ENCODE measurements around the gene NCKAP5.
"Not testable (repeated sequence)": the region's sequence is repeated elsewhere in the genome, so short reads cannot be mapped to it uniquely, and the experiment has no call there.

NCKAP5 gene

DNA sequence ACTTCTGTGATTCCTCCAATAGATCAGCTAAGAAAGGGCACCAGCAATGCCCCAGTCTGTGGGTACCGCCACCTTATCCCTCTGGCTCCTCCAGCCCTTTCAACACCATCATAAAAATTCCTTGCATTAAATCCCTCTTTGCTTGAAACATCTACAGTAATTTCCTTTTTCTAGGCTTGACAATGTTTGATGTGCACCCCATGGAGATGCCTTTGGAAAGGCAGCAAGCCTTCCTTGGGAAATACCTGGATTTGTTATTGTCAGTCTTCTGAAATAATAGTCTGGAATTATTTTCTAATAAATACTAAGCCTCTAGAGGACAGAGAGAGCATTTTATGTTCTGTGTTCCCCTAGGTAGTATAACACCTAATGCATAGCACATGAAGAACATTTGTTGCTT is 46.1 kb downstream of the NCKAP5 start:
- H3K27me3 ChIP-seq (replicated peaks): no peaks in the 10 kb centered on the region
- no peak overlapping the region for H3K27ac ChIP-seq
- no peak overlapping the region for H3K4me3 ChIP-seq (ENCODE audit: low read depth, low read length)
- TF ChIP-seq, protein P1, sequence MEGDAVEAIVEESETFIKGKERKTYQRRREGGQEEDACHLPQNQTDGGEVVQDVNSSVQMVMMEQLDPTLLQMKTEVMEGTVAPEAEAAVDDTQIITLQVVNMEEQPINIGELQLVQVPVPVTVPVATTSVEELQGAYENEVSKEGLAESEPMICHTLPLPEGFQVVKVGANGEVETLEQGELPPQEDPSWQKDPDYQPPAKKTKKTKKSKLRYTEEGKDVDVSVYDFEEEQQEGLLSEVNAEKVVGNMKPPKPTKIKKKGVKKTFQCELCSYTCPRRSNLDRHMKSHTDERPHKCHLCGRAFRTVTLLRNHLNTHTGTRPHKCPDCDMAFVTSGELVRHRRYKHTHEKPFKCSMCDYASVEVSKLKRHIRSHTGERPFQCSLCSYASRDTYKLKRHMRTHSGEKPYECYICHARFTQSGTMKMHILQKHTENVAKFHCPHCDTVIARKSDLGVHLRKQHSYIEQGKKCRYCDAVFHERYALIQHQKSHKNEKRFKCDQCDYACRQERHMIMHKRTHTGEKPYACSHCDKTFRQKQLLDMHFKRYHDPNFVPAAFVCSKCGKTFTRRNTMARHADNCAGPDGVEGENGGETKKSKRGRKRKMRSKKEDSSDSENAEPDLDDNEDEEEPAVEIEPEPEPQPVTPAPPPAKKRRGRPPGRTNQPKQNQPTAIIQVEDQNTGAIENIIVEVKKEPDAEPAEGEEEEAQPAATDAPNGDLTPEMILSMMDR (IDR thresholded peaks at IDR 0.05; ENCODE audit: low read depth, low read length, missing control alignments): no peak
- in situ Hi-C loops (cut with HindIII; ENCODE audit: low pct_ligation_motif_present, low sequenced_read_pairs): no loop called here
- H3K36me3 ChIP-seq (replicated peaks): no peaks in the 10 kb centered on the region
- no peak for DNase-seq

DNA sequence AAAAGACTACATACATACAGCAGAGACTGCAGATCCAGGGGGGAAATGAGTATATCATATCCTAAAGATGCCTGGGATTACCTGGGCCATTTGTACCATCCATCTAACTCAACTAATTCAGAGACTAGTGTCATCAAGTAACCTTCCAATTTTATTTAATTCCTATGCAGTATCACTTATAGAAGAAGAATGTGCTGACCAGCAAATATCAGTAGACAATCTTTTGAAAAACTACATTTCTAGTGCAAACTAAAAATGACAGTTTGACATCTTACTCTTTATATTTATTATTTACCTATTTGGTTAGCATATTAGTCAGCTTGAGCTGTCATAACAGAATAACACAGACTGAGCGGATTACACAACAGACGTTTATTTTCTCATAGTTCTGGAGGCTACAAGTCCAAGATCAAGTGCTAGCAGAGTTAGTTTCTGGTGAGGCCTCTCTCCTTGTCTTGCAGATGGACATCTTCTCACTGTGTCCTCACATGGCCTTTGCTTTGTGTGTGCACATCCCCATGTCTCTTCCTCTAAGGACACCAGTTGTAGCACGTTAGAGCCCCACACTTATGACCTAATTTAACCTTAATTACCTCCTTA is 47.0 kb downstream of the NCKAP5 start:
- Histone ChIP-seq H3K4me3 (ENCODE audit: low read depth, low read length) (no peak overlapping the region), H3K27ac (no peak overlapping the region), H3K27me3 (replicated peaks) (no peaks in the 10 kb centered on the region), H3K36me3 (replicated peaks) (no peaks in the 10 kb centered on the region)
- in situ Hi-C loops (cut with HindIII; ENCODE audit: low pct_ligation_motif_present, low sequenced_read_pairs): no loop called here
- TF ChIP-seq, protein P1 (IDR thresholded peaks at IDR 0.05; ENCODE audit: low read depth, low read length, missing control alignments): no peak
- no peak for DNase-seq

- H3K36me3 ChIP-seq (replicated peaks); H3K4me3 ChIP-seq (ENCODE audit: low read depth, low read length); H3K27ac ChIP-seq; in situ Hi-C loops (cut with HindIII; ENCODE audit: low pct_ligation_motif_present, low sequenced_read_pairs); DNase-seq; H3K27me3 ChIP-seq (replicated peaks): not testable (repeated sequence)
- TF ChIP-seq, protein P1 (IDR thresholded peaks at IDR 0.05; ENCODE audit: low read depth, low read length, missing control alignments): peak; percentile 27
Measured at GRCh38 chr2:133519677-133520076, 48.6 kb downstream of the NCKAP5 start.

GRCh38 chr2:133518700-133519344 is 49.4 kb downstream of the NCKAP5 start:
- TF ChIP-seq, protein P1 (IDR thresholded peaks at IDR 0.05; ENCODE audit: low read depth, low read length, missing control alignments): no peak
- no peak for DNase-seq

GRCh38 chr2:133517876-133518275 is 50.4 kb downstream of the NCKAP5 start:
- Histone ChIP-seq H3K27me3 (replicated peaks) (no peaks in the 10 kb centered on the region), H3K4me3 (ENCODE audit: low read depth, low read length) (no peak overlapping the region), H3K36me3 (replicated peaks) (no peaks in the 10 kb centered on the region), H3K27ac (no peak overlapping the region)
- in situ Hi-C loops (cut with HindIII; ENCODE audit: low pct_ligation_motif_present, low sequenced_read_pairs): no loop called here
- DNase-seq: no peak
- TF ChIP-seq, protein P1 (IDR thresholded peaks at IDR 0.05; ENCODE audit: low read depth, low read length, missing control alignments): no peak

More at GRCh38 chr2:133518700-133519344, 49.4 kb downstream of the NCKAP5 start:
- H3K27me3 ChIP-seq (replicated peaks): no peaks in the 10 kb centered on the region
- H3K36me3 ChIP-seq (replicated peaks): no peaks in the 10 kb centered on the region
- H3K27ac ChIP-seq: no peak overlapping the region
- no peak overlapping the region for H3K4me3 ChIP-seq (ENCODE audit: low read depth, low read length)
- in situ Hi-C loops (cut with HindIII; ENCODE audit: low pct_ligation_motif_present, low sequenced_read_pairs): no loop called here

All from brain microvascular endothelial cell (primary cell).